Small intestine (tissue), 7 donors: Measurements from ENCODE around the gene ATG4B. TPM values are rescaled to one million over a fixed set of nuclear protein-coding genes. Genes with fewer than 3 reads are reported as not detected.

Source experiments
- DNase-seq, 2 donors: peaks; one replicate each; pipeline versions ENCODE4 v3.0.0 to v3.0.0-alpha.2; 2013
- FAIRE-seq: peaks from 2 replicates; lab custom pipeline; 2012; peaks lifted over from hg19 to GRCh38; lab: Jason Lieb, UNC
- H3K27ac ChIP-seq, 3 donors: one replicate each; pipeline ENCODE4 v1.5.1; 2013; ENCODE audit warnings: low read length in 2 of 3, mild to moderate bottlenecking in 2 of 3, control low read depth in 1 of 3, inconsistent platforms in 1 of 3, low read depth in 1 of 3, moderate library complexity in 1 of 3
- H3K27me3 ChIP-seq, 3 donors: one replicate each; pipeline ENCODE4 v1.6.1; 2013; ENCODE audit warnings: low read length in 3 of 3, inconsistent platforms in 1 of 3; ENCODE audit not compliant: control insufficient read depth in 3 of 3, insufficient read depth in 3 of 3
- H3K36me3 ChIP-seq, 3 donors: one replicate each; pipeline ENCODE4 v1.6.1; 2013; ENCODE audit warnings: low read length in 3 of 3, inconsistent platforms in 1 of 3, low read depth in 1 of 3, mild to moderate bottlenecking in 1 of 3, moderate library complexity in 1 of 3; ENCODE audit not compliant: control insufficient read depth in 3 of 3, insufficient read depth in 2 of 3
- H3K4me1 ChIP-seq, 3 donors: one replicate each; pipeline ENCODE4 v1.6.1; 2013; ENCODE audit warnings: low read length in 2 of 3, inconsistent platforms in 1 of 3, low read depth in 1 of 3, mild to moderate bottlenecking in 1 of 3, moderate library complexity in 1 of 3; ENCODE audit not compliant: control insufficient read depth in 3 of 3, insufficient read depth in 2 of 3
- H3K4me3 ChIP-seq, 3 donors: one replicate each; pipeline ENCODE4 v1.5.1; 2013; ENCODE audit warnings: low read length in 3 of 3, control low read depth in 1 of 3, inconsistent platforms in 1 of 3, low read depth in 1 of 3, mild to moderate bottlenecking in 1 of 3, moderate library complexity in 1 of 3
- H3K9me3 ChIP-seq, 2 donors: one replicate each; pipeline ENCODE4 v1.6.1; 2013; ENCODE audit warnings: low read depth in 1 of 2, low read length in 1 of 2; ENCODE audit not compliant: control insufficient read depth in 2 of 2, insufficient read depth in 1 of 2
- WGBS, 3 donors: extraction: QIAGEN DNeasy Blood & Tissue Kit; methylation state at CpG; one replicate each; pipeline ENCODE4 v1.1.7; 2013; 5-methylcytosine and 5-hydroxymethylcytosine counted together
- polyA plus RNA-seq, 4 donors: library from polyadenylated mRNA; stranded (reverse) in 3 of 4; unstranded in 1 of 4; fragments of 200-250 nt in 3 of 4; fragments of 120-200 nt in 1 of 4; gene quantifications; one replicate each; pipeline versions ENCODE4 v1.2.1 to v1.2.3, GENCODE V29; 2013
- donor health status: healthy with polysubstance abuse.
- donor health status: control.
- donor health status: control.
- donor health status: Bipolar disorder and iron deficiency.
- donor health status: healthy.

The ATG4B gene
- polyA plus RNA-seq, 4 donors = 44.2 to 196 (median 85.0) TPM

GRCh38 chr2:241708879-241709278 lies 71.4 kb downstream of the ATG4B start:
- DNase-seq (no peak), FAIRE-seq (no peak)
- Histone ChIP-seq H3K27ac (no peak overlapping the region), H3K36me3 (peaks cover 18 to 86% (median 21%) of the 10 kb centered on the region in 3 donors), H3K9me3 (peaks cover 0 to 12% of the 10 kb centered on the region in 2 donors), H3K4me3 (no peak overlapping the region), H3K27me3 (no peaks in the 10 kb centered on the region), H3K4me1 (no peaks in the 10 kb centered on the region)
- 89 to 91% (median 90%) methylated on average over 10 of the region's 10 CpGs for WGBS, 3 donors

GRCh38 chr2:241719093-241719492 lies 81.6 kb downstream of the ATG4B start:
- H3K4me1 ChIP-seq = no peaks in the 10 kb centered on the region
- FAIRE-seq (no peak), DNase-seq (no peak)
- no peak overlapping the region for H3K27ac ChIP-seq
- no peaks in the 10 kb centered on the region for H3K27me3 ChIP-seq
- H3K9me3 ChIP-seq = peaks cover 0 to 41% of the 10 kb centered on the region in 2 donors
- WGBS, 3 donors = 96 to 99% (median 98%) methylated on average over 16 of the region's 16 CpGs
- H3K36me3 ChIP-seq = peaks cover 18 to 84% (median 24%) of the 10 kb centered on the region in 3 donors
- no peak overlapping the region for H3K4me3 ChIP-seq

- Histone ChIP-seq H3K4me1 (no peaks in the 10 kb centered on the region), H3K27me3 (no peaks in the 10 kb centered on the region), H3K36me3 (peaks cover 18 to 88% (median 24%) of the 10 kb centered on the region in 3 donors), H3K4me3 (no peak overlapping the region), H3K9me3 (peaks cover 0 to 45% of the 10 kb centered on the region in 2 donors), H3K27ac (no peak overlapping the region)
- 96 to 98% (median 97%) methylated on average over 17 to 19 of the region's 19 CpGs for WGBS, 3 donors
- FAIRE-seq (no peak), DNase-seq (no peak)
Observed at GRCh38 chr2:241720099-241720498, 82.6 kb downstream of the ATG4B start.

- DNase-seq (no peak), FAIRE-seq (no peak)
- H3K36me3 ChIP-seq = peaks cover 18 to 87% (median 24%) of the 10 kb centered on the region in 3 donors
- H3K27ac ChIP-seq = no peak overlapping the region
- no peaks in the 10 kb centered on the region for H3K27me3 ChIP-seq
- WGBS, 3 donors = 91 to 97% (median 97%) methylated on average over 13 to 15 of the region's 15 CpGs
- H3K4me1 ChIP-seq = no peaks in the 10 kb centered on the region
- no peak overlapping the region for H3K4me3 ChIP-seq
- peaks cover 0 to 45% of the 10 kb centered on the region in 2 donors for H3K9me3 ChIP-seq
Observed at GRCh38 chr2:241720560-241720959, 83.1 kb downstream of the ATG4B start.

- WGBS, 3 donors = 95 to 99% (median 97%) methylated on average over 12 of the region's 12 CpGs
- Histone ChIP-seq H3K4me1 (no peaks in the 10 kb centered on the region), H3K27ac (no peak overlapping the region), H3K9me3 (peaks cover 0 to 45% of the 10 kb centered on the region in 2 donors), H3K4me3 (no peak overlapping the region), H3K36me3 (peaks cover 14 to 85% (median 22%) of the 10 kb centered on the region in 3 donors), H3K27me3 (no peaks in the 10 kb centered on the region)
- DNase-seq (no peak), FAIRE-seq (no peak)
Observed at GRCh38 chr2:241721852-241722251, 84.4 kb downstream of the ATG4B start.

GRCh38 chr2:241722896-241723454 lies 85.5 kb downstream of the ATG4B start:
- peaks cover 14 to 84% (median 22%) of the 10 kb centered on the region in 3 donors for H3K36me3 ChIP-seq
- no peak for DNase-seq
- FAIRE-seq = no peak
- no peak overlapping the region for H3K27ac ChIP-seq
- 95 to 99% (median 98%) methylated on average over 21 of the region's 21 CpGs for WGBS, 3 donors
- no peaks in the 10 kb centered on the region for H3K4me1 ChIP-seq
- H3K27me3 ChIP-seq = no peaks in the 10 kb centered on the region
- H3K4me3 ChIP-seq = no peak overlapping the region
- peaks cover 0 to 45% of the 10 kb centered on the region in 2 donors for H3K9me3 ChIP-seq

Other genes with a start within 250 kb of the ATG4B start
- gene STK25, start 129.1 kb upstream of the ATG4B start, polyA plus RNA-seq = 100 to 1,000 TPM; 122 to 190 (median 150) TPM
- 10 to 100 TPM in 2 of 4 donors, 1 to 10 TPM in 2; 4.5 to 15.5 (median 9.9) TPM for gene BOK, start 78.9 kb upstream of the ATG4B start, polyA plus RNA-seq
- 100 to 1,000 TPM in 1 of 4 donors, 10 to 100 TPM in 3; 35.4 to 101 (median 71.5) TPM for gene THAP4, start 535 bp upstream of the ATG4B start, polyA plus RNA-seq
- 10 to 100 TPM; 14.3 to 59.3 (median 19.1) TPM for gene DTYMK, start 49.1 kb downstream of the ATG4B start, polyA plus RNA-seq
- 10 to 100 TPM; 20.3 to 44.5 (median 35.4) TPM for gene ING5, start 64.3 kb downstream of the ATG4B start, polyA plus RNA-seq
- 10 to 100 TPM; 19.6 to 57.5 (median 33.5) TPM for gene D2HGDH, start 96.9 kb downstream of the ATG4B start, polyA plus RNA-seq
- gene GAL3ST2, start 139.1 kb downstream of the ATG4B start, polyA plus RNA-seq = under 1 TPM in 2 of 4 donors, not detected in 2; 0.03 to 0.04 TPM
- gene NEU4, start 171.5 kb downstream of the ATG4B start, polyA plus RNA-seq = 100 to 1,000 TPM in 1 of 4 donors, 10 to 100 TPM in 1, 1 to 10 TPM in 1, under 1 TPM in 1; 0.65 to 102 (median 42.8) TPM
- gene PDCD1, start 221.2 kb downstream of the ATG4B start, polyA plus RNA-seq = 1 to 10 TPM in 1 of 4 donors, under 1 TPM in 2, not detected in 1; 0.27 to 1.2 (median 0.27) TPM
- under 1 TPM in 1 of 4 donors, not detected in 3; 0.04 TPM for gene RTP5, start 232.0 kb downstream of the ATG4B start, polyA plus RNA-seq